ENCODE data around the gene BABAM2. TPM values are rescaled to one million over a fixed set of nuclear protein-coding genes. Genes with fewer than 3 reads are reported as not detected.

Gene BABAM2
- total and polyA plus RNA-seq, 4 donors, result 28.1 to 40.4 (median 37.0) TPM

DNA sequence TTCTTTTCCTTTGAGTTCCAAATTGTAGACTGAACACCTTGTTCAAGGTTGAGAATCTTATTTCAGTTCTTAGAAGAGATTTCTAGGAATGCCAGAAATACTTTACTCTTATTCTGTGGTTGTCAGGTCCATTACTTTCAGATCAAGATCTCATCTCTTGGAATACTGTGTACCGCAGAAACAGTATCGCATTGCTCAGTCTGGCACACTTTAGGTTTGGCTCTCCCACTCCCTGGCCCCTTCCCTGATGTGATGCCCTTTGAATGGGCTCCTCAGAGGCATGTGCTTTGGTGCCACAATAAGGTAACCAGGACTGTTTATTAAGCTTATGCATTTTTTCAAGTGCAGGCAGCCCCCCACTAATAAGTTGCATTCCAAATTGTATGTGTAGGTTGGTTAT is 257.5 kb downstream of the BABAM2 start:
- no peak for DNase-seq (ENCODE audit: low read depth in 4 of 6, low spot score in 6 of 6)
- WGBS (ENCODE audit: insufficient coverage), result 84% methylated on average over 2 of the region's 2 CpGs
- H3K36me3 ChIP-seq (ENCODE audit: control insufficient read depth, insufficient read depth, low read length), result no peaks in the 10 kb centered on the region

DNA sequence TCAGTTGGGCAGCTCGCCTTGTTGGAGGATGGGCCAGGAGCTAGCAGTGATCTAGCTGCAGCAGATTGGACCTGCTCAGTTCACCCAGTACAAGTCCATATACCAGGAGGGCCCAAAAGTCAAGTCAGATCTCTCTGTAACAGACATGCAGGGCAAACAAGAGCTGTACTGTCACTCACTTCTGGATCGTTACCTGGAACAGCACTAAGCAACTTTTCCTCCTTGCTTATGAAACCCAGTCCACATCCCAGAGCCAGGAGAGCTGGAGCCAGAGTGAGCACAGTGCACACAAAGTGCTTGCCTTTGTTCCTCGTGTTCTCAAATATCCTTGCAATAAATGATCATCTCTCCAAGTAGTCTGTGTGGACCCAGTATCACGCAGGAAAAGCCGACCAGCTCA is 258.0 kb downstream of the BABAM2 start:
- Histone ChIP-seq H3K9me3 (ENCODE audit: control insufficient read depth, insufficient read depth, low read length) (no peaks in the 10 kb centered on the region), H3K27me3 (ENCODE audit: control insufficient read depth, insufficient read depth, low read length) (no peaks in the 10 kb centered on the region), H3K4me1 (ENCODE audit: control insufficient read depth, insufficient read depth, low read length) (peaks cover 3% of the 10 kb centered on the region), H3K4me3 (ENCODE audit: low read depth, low read length) (no peak overlapping the region), H3K36me3 (ENCODE audit: control insufficient read depth, insufficient read depth, low read length) (no peaks in the 10 kb centered on the region), H3K27ac (ENCODE audit: low read depth, low read length) (no peak overlapping the region)
- DNase-seq (ENCODE audit: low read depth in 4 of 6, low spot score in 6 of 6), result no peak
- 80% methylated on average over 3 of the region's 5 CpGs for WGBS (ENCODE audit: insufficient coverage)

More for the DNA sequence above, 257.5 kb downstream of the BABAM2 start:
- H3K4me1 ChIP-seq (ENCODE audit: control insufficient read depth, insufficient read depth, low read length), result peaks cover 3% of the 10 kb centered on the region
- no peaks in the 10 kb centered on the region for H3K9me3 ChIP-seq (ENCODE audit: control insufficient read depth, insufficient read depth, low read length)
- no peak overlapping the region for H3K27ac ChIP-seq (ENCODE audit: low read depth, low read length)
- no peaks in the 10 kb centered on the region for H3K27me3 ChIP-seq (ENCODE audit: control insufficient read depth, insufficient read depth, low read length)
- no peak overlapping the region for H3K4me3 ChIP-seq (ENCODE audit: low read depth, low read length)

DNA sequence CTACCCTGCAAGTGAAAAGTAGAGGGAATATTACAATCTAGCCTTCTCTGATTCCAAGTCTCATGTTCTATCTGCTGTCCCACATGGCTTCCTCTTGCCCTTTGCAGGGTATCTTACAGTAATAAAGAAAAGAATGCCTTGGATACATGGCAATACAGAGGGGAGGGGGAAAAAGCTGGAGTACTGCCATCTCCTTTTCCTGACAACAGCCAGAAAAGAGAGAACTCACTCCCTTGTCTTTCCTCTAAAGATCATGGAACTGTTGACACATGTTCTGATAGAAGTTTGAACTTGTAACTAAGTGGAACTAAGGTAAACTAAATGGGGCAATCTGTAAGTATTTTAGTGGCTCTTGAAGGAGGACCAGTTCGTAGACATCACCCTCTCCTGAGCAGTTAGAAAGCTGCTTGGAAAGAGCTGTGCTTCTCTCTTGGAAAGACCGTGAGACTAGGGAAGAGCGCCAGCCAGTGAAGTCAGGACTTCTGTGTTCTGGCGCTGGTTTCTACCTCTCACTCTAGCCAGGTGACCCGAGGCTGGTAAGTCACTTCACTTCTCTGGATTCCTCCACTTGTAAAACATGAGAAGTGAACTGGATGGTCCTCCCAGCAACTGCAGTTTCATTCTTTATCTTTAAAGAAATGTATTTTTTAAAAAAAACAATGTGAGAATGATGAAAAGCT is 259.8 kb downstream of the BABAM2 start:
- no peak for DNase-seq (ENCODE audit: low read depth in 4 of 6, low spot score in 6 of 6)
- no peak overlapping the region for H3K27ac ChIP-seq (ENCODE audit: low read depth, low read length)
- H3K27me3 ChIP-seq (ENCODE audit: control insufficient read depth, insufficient read depth, low read length), result no peaks in the 10 kb centered on the region
- H3K36me3 ChIP-seq (ENCODE audit: control insufficient read depth, insufficient read depth, low read length), result no peaks in the 10 kb centered on the region
- WGBS (ENCODE audit: insufficient coverage), result 79% methylated on average over 3 of the region's 5 CpGs
- H3K4me3 ChIP-seq (ENCODE audit: low read depth, low read length), result no peak overlapping the region
- H3K4me1 ChIP-seq (ENCODE audit: control insufficient read depth, insufficient read depth, low read length), result peaks cover 3% of the 10 kb centered on the region
- H3K9me3 ChIP-seq (ENCODE audit: control insufficient read depth, insufficient read depth, low read length), result no peaks in the 10 kb centered on the region

DNA sequence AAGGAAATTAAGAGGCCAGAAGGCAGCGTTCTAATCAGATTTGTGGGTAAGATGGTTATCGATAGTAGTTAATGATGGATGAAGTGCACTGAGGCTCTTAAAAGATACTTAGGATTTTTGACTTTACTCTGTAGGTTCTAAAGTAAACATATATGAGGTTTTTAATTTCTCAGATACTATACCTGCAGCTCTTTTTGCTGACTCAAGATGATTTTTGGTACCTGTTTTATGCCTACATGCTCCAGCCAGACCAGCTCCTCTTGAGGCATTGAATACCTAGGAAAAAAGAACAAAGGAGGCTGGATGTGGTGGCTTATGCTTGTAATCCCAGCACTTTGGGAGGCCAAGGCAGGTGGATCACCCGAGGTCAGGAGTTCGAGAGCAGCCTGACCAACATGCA is 260.5 kb downstream of the BABAM2 start:
- H3K4me3 ChIP-seq (ENCODE audit: low read depth, low read length), result no peak overlapping the region
- no peaks in the 10 kb centered on the region for H3K36me3 ChIP-seq (ENCODE audit: control insufficient read depth, insufficient read depth, low read length)
- no peaks in the 10 kb centered on the region for H3K27me3 ChIP-seq (ENCODE audit: control insufficient read depth, insufficient read depth, low read length)
- H3K9me3 ChIP-seq (ENCODE audit: control insufficient read depth, insufficient read depth, low read length), result no peaks in the 10 kb centered on the region
- DNase-seq (ENCODE audit: low read depth in 4 of 6, low spot score in 6 of 6), result no peak
- H3K4me1 ChIP-seq (ENCODE audit: control insufficient read depth, insufficient read depth, low read length), result peaks cover 3% of the 10 kb centered on the region
- H3K27ac ChIP-seq (ENCODE audit: low read depth, low read length), result no peak overlapping the region
- 100% methylated on average over 2 of the region's 4 CpGs for WGBS (ENCODE audit: insufficient coverage)

DNA sequence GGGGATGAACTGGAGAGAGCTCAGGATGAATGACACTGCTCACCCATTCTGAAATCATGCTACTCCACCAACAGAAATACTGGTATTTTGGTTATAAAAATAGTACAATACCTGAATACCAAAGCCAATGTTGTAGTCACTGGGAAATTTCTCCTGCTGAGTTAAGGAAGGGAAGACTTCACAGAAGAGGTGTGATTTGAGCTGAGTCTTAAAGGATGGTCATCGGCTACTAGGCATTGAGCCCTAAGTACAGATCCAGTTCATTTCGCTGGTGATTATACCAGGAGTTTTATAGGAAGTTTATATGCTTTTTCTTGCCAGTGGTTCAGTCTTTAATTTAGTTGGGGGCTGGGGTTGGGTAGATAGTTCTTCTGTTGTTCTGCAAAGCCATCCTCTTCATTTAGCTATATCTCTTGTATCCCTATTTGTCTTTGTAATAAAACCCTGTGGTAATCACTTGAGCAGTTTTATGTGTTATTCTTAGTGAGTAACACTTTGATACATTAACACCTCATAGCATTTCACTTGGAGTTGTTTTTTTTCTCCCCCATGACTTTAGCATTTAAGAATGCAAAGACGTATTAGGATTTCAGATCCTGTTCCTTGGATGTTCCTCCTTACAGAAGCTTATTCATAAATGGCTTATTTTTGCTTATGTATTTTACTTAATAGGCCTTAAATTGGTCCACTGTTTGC is 262.2 kb downstream of the BABAM2 start:
- no peak for DNase-seq (ENCODE audit: low read depth in 4 of 6, low spot score in 6 of 6)
- H3K27ac ChIP-seq (ENCODE audit: low read depth, low read length), result no peak overlapping the region
- H3K4me1 ChIP-seq (ENCODE audit: control insufficient read depth, insufficient read depth, low read length), result peaks cover 3% of the 10 kb centered on the region
- 100% methylated on average over 1 of the region's 3 CpGs for WGBS (ENCODE audit: insufficient coverage)
- H3K4me3 ChIP-seq (ENCODE audit: low read depth, low read length), result no peak overlapping the region
- H3K27me3 ChIP-seq (ENCODE audit: control insufficient read depth, insufficient read depth, low read length), result no peaks in the 10 kb centered on the region
- H3K9me3 ChIP-seq (ENCODE audit: control insufficient read depth, insufficient read depth, low read length), result no peaks in the 10 kb centered on the region
- no peaks in the 10 kb centered on the region for H3K36me3 ChIP-seq (ENCODE audit: control insufficient read depth, insufficient read depth, low read length)

DNA sequence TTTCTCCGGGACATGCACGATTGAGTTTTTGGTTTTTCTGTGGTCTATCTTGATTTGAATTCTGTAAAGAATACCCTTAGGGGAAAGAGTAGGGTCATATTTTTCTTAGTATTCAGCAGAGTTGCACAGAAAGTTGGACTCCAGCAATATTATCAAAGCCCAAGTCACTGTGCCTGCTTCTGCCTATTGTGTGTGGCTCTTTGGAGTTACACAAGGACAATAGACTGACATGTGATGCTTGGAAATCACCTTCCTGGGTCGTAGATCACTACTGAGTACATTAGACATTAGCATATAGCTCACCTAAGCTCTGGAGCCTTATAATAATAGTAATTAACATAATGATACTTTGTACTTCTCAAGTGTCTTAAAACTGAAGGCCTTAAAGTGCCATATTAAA is 263.3 kb downstream of the BABAM2 start:
- Histone ChIP-seq H3K9me3 (ENCODE audit: control insufficient read depth, insufficient read depth, low read length) (no peaks in the 10 kb centered on the region), H3K4me3 (ENCODE audit: low read depth, low read length) (no peak overlapping the region), H3K27me3 (ENCODE audit: control insufficient read depth, insufficient read depth, low read length) (no peaks in the 10 kb centered on the region), H3K27ac (ENCODE audit: low read depth, low read length) (no peak overlapping the region), H3K4me1 (ENCODE audit: control insufficient read depth, insufficient read depth, low read length) (no peaks in the 10 kb centered on the region), H3K36me3 (ENCODE audit: control insufficient read depth, insufficient read depth, low read length) (no peaks in the 10 kb centered on the region)
- WGBS (ENCODE audit: insufficient coverage), result 100% methylated on average over 2 of the region's 3 CpGs
- no peak for DNase-seq (ENCODE audit: low read depth in 4 of 6, low spot score in 6 of 6)

DNA sequence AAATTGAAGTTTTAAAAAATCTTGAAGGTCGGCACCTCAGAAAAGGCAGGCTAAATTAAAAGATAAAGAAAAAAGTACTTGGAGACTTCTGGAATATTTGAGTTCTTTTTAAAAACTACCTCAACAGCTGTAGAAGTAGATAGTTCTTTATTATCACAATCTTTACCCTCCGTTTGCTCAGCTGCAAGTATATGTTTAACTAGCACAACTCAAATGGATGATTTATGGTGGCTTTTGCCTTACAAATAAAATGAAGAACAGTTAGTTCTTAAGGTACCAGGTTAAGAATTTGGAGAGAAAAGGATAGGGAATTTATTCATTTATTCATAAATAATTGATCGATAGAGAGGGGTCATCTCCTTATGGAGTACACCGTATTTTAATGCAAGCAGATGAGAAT is 264.6 kb downstream of the BABAM2 start:
- H3K4me1 ChIP-seq (ENCODE audit: control insufficient read depth, insufficient read depth, low read length), result no peaks in the 10 kb centered on the region
- H3K4me3 ChIP-seq (ENCODE audit: low read depth, low read length), result no peak overlapping the region
- H3K27me3 ChIP-seq (ENCODE audit: control insufficient read depth, insufficient read depth, low read length), result no peaks in the 10 kb centered on the region
- no CpG with 5 or more reads among the region's 4 CpGs for WGBS (ENCODE audit: insufficient coverage)
- no peak for DNase-seq (ENCODE audit: low read depth in 4 of 6, low spot score in 6 of 6)
- H3K36me3 ChIP-seq (ENCODE audit: control insufficient read depth, insufficient read depth, low read length), result no peaks in the 10 kb centered on the region
- H3K9me3 ChIP-seq (ENCODE audit: control insufficient read depth, insufficient read depth, low read length), result no peaks in the 10 kb centered on the region
- H3K27ac ChIP-seq (ENCODE audit: low read depth, low read length), result no peak overlapping the region

DNA sequence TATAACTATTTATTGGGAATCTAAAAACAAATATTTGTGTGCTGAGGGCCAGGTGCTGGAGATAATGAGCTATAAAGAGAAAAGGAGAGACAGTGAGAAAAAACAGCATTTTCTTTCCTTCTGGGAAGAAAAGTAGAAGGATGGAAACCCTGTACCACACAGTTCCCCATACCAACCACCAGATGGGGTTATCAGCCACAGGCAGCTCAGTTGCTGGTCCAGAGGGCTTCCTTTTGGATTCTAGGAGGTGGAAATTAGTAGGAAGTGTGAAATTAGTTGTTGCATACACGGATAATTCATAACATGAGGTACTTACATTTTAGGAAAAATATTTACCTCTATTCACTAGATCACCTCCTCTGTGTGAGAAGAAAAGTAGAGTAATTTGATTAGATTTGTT is 265.1 kb downstream of the BABAM2 start:
- Histone ChIP-seq H3K27me3 (ENCODE audit: control insufficient read depth, insufficient read depth, low read length) (no peaks in the 10 kb centered on the region), H3K4me1 (ENCODE audit: control insufficient read depth, insufficient read depth, low read length) (no peaks in the 10 kb centered on the region), H3K4me3 (ENCODE audit: low read depth, low read length) (no peak overlapping the region), H3K36me3 (ENCODE audit: control insufficient read depth, insufficient read depth, low read length) (no peaks in the 10 kb centered on the region), H3K27ac (ENCODE audit: low read depth, low read length) (no peak overlapping the region), H3K9me3 (ENCODE audit: control insufficient read depth, insufficient read depth, low read length) (no peaks in the 10 kb centered on the region)
- no peak for DNase-seq (ENCODE audit: low read depth in 4 of 6, low spot score in 6 of 6)
- no CpG with 5 or more reads among the region's 1 CpG for WGBS (ENCODE audit: insufficient coverage)

DNA sequence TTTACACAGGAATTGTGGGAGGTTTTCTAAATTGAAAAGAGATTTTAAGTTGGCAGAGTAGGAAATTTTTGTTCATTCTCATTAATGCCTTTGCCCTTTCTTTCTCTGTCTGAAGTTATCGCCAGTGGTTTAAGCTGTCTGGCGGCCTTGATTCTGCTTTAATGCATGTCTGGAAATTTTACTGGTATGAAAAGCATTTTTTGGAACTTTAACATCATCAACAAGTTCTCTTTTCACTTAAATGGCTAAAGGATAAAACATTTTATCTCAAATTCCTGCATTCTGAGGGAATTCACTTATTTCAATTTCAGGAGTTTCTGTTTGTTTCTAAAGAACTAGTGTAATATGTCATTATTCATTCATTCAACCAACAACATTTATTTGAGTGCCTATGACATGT is 268.3 kb downstream of the BABAM2 start:
- no peak for DNase-seq (ENCODE audit: low read depth in 4 of 6, low spot score in 6 of 6)
- no CpG with 5 or more reads among the region's 2 CpGs for whole genome bisulfite sequencing (ENCODE audit: insufficient coverage)
- H3K27me3 ChIP-seq (ENCODE audit: control insufficient read depth, insufficient read depth, low read length), result no peaks in the 10 kb centered on the region
- no peak overlapping the region for H3K27ac ChIP-seq (ENCODE audit: low read depth, low read length)
- H3K9me3 ChIP-seq (ENCODE audit: control insufficient read depth, insufficient read depth, low read length), result no peaks in the 10 kb centered on the region
- no peaks in the 10 kb centered on the region for H3K36me3 ChIP-seq (ENCODE audit: control insufficient read depth, insufficient read depth, low read length)
- no peak overlapping the region for H3K4me3 ChIP-seq (ENCODE audit: low read depth, low read length)
- peaks cover 3% of the 10 kb centered on the region for H3K4me1 ChIP-seq (ENCODE audit: control insufficient read depth, insufficient read depth, low read length)

DNA sequence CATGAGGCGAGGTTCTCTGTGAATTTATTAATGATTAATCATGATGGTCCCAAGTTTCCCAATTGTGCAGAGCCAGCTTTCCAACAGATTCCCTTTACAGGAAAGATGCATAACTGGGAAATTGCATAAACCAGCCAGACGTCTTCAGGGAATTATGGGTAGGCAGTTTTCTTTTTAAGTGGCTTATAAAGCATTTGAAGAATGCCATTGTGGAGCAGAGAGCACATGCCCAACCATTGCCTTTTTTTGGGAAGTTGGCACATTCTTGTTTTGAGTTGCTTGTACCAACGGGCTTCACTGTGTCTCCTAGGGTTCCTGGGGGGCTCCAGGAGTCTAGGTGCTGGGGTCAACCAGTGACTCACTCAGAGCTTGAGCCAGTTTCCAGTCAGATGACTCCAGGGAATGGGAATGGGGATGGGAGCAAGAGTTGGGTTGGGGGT is 270.5 kb downstream of the BABAM2 start:
- Histone ChIP-seq H3K36me3 (ENCODE audit: control insufficient read depth, insufficient read depth, low read length) (no peaks in the 10 kb centered on the region), H3K4me1 (ENCODE audit: control insufficient read depth, insufficient read depth, low read length) (peaks cover 3% of the 10 kb centered on the region), H3K27me3 (ENCODE audit: control insufficient read depth, insufficient read depth, low read length) (no peaks in the 10 kb centered on the region), H3K9me3 (ENCODE audit: control insufficient read depth, insufficient read depth, low read length) (no peaks in the 10 kb centered on the region), H3K4me3 (ENCODE audit: low read depth, low read length) (no peak overlapping the region), H3K27ac (ENCODE audit: low read depth, low read length) (no peak overlapping the region)
- WGBS (ENCODE audit: insufficient coverage), result 61% methylated on average over 2 of the region's 3 CpGs
- no peak for DNase-seq (ENCODE audit: low read depth in 4 of 6, low spot score in 6 of 6)
